ENCODE measurements around the gene CAMTA1.

DNA sequence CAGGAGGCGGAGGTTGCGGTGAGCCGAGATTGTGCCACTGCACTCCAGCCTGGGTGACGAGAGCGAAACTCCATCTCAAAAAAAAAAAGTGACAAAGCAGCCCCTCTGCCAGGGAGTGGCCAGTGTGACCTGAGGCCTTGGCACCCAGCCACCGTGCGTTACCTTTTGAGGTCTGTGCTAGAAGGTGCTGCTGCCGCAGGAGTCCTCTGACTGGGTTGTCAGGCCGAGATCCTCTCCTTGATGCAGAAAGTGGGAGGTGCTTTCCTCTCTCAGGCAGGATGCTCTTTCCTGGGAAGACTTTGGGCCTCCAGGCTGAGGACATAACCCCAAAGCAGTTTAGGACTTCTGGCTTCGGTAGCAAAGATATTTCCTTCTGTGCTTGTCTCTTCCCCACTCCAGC, 705.3 kb downstream of the CAMTA1 start:
- TF ChIP-seq, protein P1, sequence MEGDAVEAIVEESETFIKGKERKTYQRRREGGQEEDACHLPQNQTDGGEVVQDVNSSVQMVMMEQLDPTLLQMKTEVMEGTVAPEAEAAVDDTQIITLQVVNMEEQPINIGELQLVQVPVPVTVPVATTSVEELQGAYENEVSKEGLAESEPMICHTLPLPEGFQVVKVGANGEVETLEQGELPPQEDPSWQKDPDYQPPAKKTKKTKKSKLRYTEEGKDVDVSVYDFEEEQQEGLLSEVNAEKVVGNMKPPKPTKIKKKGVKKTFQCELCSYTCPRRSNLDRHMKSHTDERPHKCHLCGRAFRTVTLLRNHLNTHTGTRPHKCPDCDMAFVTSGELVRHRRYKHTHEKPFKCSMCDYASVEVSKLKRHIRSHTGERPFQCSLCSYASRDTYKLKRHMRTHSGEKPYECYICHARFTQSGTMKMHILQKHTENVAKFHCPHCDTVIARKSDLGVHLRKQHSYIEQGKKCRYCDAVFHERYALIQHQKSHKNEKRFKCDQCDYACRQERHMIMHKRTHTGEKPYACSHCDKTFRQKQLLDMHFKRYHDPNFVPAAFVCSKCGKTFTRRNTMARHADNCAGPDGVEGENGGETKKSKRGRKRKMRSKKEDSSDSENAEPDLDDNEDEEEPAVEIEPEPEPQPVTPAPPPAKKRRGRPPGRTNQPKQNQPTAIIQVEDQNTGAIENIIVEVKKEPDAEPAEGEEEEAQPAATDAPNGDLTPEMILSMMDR (conservative IDR thresholded peaks at IDR 0.05; ENCODE audit: low read depth, low read length) = no peak
- no peak for TF ChIP-seq EZH2 (IDR thresholded peaks at IDR 0.05; ENCODE audit: borderline replicate concordance, low read depth, low read length, poor library complexity, severe bottlenecking)

Measured in A673 (cell line).